Suppressor macrophage (primary cell): ENCODE results near the gene KDM4B.
A peak's percentile ranks its signal among the peaks of the same experiment; 100 is the strongest.
"Not testable (repeated sequence)": the region's sequence is repeated elsewhere in the genome, so short reads cannot be mapped to it uniquely, and the experiment has no call there.

Source experiments
- DNase-seq, 4 experiments: peaks; one replicate each; pipeline ENCODE4 v3.0.0-alpha.2; 2020 to 2022

The KDM4B gene

DNA sequence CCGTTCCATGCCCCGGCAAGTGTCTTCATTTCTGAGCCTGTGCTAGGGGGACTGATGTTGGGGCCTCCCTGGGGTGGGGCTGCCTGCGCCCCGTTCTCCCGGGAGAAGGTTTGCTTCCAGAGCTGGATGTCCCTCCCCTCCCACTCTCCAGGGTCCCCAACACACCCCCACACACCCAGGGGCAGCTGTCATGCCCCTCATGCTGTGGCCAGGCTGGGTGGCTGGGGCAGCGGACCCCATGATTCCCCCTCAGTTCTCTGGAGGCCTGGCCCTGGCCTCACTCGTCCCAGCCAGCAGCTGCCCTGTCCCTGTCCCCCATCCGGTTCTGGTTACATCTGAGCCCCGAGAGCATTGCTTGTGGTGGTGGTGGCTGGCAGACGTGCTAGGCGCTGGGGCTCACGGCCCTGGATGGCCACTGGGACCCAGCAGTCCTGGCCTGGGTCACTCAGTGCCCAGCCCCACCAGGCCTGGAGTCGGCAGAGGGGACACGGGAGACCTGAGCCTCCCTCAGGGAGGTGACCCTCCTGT lies 184.8 kb downstream of the KDM4B start:
- no peak for DNase-seq

DNA sequence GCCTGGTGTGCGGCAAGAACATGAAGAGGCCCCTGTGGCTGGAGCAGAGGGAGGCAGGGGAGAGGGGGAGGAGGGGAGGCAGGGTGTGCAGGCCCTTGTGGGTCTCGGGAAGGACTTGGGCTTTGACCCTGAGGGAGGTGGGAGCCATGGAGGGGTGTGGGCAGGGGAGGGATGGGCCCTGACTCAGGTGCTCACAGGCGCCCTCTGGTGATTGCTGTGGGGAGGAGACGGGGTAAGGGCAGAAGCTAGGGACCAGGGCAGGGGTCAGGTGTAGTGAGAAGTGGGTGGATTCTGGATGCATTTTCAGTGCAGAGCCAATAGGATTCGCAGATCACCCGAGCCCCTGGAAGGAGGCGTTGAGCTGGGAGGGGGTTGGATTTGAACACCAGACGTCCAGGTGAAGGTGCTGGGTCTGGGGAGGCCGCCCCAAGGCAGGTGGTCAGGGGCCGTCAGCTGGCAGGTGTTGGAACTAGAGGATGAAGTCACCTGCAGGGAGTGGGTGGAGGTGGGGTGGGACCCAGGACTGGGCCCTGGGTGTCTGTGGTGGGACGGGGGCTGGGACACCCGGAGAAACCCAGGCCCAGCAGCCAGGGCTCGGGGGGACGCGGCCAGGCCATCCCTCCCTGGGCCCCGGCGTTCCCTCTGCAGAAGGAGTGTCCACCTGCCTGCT lies 185.4 kb downstream of the KDM4B start:
- DNase-seq = peak; percentile 15 to 62 (median 30)

DNA sequence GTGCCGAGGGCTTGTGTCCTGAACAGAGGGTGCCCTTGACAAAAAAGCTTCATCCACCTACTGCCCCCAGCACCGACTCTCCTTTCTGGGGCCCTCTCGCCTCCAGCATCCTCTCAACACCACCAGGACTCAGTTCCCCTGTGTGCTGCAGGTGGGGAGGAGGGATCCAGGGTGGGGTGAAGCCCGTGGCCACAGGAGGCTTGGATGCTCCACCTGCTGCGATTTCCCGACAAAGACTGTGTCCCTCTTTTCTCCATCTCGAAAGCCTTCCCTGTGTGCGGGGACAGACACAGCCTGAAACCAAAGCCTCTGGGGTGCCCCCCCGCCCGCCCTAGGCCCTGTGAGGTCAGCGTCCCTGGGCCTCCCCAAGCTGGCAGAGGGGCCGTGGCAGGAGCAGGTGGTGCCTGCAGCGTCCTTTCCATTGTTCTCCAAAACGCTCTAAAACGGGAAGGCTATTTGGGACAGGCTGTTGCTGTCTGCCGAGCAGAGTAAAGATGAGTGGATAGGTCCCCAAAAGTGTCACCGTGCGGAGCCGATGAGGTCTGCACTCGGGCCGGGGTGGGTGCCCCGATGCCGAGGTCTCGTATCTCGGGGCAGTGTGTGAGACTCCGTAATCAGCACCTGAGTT lies 186.0 kb downstream of the KDM4B start:
- no peak for DNase-seq

DNA sequence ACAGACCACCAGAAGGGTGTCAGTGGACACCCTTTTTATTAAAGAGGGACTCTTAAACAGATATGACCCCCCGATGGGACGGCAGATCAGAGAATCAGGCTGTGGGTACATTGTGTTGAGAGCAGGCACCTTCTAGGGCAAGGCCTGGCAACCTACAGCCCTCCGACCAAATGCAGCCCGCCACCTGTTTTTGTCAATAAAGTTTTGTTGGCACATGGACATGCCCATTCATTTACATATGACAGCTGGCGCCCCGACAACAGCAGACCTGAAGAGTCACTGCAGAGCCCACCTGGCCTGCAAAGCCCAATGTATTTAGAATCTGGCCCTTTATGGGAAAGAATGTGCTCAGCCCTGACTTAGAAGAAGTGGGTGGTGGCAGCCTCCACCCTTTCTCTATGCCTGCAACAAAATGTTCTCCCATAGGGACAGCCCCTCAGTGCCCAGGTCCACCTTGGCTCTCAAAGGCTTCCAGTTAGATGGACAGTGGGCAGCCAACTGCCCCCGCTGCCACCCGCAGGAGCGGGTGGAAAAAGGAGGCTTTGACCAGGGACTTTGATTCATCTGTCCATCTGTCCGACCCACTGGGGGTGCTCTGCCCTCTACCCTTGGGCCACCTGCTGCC lies 186.8 kb downstream of the KDM4B start:
- DNase-seq = no peak

DNA sequence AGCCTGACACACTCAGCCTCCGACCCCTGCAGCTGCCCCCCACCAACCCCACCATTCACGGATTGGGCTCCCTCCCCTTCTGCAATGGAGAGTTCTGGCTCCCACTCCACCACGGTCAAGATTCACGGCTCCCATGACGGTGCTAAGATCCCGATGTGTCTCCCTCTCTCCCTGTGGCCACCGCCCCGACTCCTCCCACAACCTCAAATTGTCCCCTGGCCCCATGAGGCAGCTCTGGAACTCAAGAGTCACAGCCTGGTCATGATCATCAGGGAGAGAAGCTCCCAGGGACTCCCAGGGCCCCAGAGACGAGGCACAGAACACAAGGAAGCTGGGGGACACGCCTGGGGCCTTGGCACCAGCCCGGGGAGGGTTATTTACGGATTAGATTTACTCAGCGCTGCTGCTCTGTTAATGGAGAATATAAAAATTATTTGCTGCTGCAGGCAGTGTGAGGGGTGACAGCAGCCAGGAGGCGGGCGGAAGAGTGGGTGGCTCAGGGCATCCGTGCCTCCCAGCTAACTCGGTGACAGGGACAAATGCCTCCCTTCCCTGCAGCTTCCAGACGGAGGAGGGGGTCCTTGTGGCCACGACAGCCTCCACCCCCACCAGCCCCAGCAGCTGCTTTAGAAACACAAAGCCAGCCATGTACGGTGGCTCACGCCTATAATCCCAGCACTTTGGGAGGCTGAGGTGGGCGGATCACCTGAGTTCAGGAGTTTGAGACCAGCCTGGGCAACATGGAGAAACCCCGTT lies 187.5 kb downstream of the KDM4B start:
- no peak for DNase-seq

DNA sequence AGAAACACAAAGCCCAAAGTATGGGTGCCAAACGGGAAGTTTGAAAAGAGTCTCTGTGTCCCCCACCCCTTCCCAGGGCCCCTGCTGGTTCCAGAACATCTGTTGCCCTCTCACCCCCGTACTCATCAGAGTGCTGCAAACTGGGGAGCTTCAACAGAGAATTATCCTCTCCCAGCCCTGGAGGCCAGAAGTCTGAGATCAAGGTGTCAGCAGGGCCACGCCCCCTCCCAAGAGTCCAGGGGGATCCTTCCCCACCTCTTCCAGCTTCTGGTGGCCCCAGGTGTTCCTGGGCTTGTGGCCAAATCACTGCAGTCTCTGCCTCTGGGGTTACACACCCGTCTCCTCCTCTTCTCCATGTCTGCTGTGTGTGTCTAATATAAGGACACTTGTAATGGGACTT lies 188.3 kb downstream of the KDM4B start:
- no peak for DNase-seq

DNA sequence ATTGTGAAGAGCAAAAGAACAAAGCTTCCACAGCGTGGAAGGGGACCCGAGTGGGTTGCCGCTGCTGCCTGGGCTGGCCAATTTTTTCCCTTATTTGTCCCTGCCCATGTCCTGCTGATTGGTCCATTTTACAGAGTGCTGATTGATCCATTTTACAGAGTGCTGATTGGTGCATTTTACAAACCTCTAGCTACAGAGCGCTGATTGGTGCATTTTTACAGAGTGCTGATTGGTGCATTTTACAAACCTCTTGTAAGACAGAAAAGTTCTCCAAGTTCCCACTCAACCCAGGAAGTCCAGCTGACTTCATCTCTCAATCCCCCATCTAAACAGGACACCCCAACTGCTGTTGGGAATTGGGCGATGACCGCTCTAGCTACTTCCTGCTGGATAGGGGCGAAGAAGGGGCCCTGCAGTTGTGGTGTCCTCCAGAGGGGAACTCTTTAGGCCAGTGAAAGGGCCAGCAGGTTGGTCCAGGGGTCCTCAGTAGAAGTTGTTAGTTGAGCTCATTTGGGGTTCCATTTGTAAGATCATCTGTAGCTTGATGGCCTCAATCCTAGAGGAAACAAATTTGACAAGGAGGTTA lies 189.7 kb downstream of the KDM4B start:
- not testable (repeated sequence) for DNase-seq

DNA sequence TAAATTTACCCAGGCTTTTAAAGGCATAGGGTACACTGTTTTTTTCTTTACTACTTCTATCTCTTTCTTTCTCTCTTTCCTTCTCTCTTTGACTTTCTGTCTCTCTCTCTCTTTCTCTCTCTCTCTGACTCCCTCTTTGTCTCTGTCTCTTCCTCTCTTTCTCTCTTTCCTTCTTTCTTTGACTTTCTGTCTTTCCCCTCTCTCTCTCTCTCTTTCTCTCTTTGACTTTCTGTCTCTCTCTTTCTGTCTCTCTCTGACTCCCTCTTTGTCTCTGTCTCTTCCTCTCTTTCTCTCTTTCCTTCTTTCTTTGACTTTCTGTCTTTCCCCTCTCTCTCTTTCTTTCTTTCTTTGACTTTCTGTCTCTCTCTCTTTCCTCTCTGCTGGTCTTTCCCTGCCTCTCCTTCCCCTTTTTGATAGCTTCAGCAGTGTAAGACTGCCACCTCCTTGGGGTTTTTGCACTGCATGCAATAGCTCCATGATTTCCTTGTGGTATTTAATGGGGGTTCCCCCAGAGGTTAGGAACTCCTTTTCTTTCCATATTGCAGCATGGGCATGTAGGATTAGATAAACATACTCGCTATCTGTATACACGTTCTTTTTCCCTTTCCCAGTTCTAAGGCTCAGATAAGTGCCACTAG lies 191.4 kb downstream of the KDM4B start:
- peak in 3 of 4 experiments; percentile 14 to 35 (median 31) for DNase-seq

DNA sequence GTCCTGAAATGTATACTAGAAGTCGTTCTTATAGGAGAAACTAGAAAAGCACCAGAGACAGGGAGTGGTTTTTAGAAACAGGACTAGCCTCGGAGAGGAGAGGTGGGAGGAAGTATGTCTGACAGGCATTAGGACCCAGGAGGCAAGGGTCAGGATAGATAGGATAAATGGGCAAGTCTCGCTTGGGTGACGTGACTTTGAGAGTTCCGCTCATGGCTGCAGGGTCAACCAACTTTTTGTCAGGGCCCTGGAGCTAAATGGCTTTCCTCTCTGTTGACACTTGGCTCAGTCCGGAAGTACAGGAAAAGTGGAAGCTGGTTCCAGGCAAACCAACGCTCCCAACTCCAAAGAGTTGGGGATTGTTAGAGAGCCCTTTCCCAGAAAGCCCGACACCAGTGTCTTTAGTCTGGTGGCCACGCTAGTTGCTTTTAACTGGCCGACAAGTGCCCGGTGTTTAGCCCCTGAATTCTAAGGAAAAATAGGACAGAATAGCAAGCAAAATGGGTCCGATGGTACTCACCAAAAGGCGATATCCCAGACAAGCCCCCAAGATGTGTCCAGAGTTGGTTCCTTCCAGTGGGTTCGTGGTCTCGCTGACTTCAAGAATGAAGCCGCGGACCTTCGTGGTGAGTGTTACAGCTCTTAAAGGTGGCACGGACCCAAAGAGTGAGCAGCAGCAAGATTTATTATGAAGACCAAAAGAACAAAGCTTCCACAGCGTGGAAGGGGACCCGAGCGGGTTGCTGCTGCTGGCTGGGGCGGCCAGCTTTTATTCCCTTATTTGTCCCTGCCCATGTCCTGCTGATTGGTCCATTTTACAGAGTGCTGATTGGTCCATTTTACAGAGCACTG lies 196.2 kb downstream of the KDM4B start:
- DNase-seq = not testable (repeated sequence)

DNA sequence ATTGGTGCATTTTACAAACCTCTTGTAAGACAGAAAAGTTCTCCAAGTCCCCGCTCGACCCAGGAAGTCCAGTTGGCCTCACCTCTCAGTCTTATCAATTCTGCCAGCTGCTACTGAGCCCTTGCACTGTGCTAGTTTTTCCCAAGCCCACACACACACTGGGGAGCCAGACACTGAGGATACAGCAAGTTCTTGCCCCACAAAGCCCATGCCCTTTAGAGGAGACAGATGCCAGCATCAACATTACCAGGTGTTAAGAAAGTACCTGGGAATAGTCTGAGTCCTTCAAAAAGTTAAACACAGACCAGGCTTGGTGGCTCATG lies 196.7 kb downstream of the KDM4B start:
- DNase-seq = no peak

DNA sequence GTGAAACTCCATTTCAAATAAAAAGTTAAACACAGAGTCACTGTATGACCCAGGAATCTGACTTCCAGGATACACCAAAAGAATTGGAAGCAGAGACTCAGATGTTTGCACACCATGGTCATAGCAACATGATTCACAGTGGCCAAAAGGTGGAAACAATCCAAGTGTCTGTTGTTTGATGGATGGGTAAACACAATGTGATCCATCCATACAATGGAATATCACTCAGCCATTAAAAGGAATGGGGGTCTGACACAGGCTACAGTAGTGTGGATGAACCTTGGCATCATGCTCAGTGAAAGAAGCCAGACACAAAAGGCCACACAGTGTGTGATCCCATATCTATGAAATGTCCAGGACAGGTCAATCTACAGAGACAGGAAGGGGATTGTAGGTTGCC lies 197.3 kb downstream of the KDM4B start:
- no peak for DNase-seq

DNA sequence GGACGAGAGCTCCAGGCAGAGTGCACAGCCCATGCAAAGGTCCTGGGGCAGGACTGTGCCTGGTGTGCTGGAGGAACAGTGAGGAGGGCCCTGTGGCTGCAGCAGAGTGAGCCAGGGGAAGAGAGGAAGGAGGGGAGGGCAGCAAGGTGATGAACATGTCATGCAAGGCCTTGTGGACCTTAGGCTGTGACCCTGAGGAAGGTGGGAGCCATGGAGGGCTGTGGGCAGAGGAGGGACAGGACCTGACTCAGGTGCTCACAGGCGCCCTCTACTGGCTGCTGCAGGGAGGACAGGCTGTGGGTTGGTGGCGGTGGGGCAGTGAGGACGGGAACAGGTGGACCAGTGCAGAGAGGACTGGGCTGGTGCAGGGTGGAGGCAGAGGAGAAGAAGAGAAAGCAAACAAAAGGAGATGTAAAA lies 201.4 kb downstream of the KDM4B start:
- peak; percentile 22 to 52 (median 35) for DNase-seq

DNA sequence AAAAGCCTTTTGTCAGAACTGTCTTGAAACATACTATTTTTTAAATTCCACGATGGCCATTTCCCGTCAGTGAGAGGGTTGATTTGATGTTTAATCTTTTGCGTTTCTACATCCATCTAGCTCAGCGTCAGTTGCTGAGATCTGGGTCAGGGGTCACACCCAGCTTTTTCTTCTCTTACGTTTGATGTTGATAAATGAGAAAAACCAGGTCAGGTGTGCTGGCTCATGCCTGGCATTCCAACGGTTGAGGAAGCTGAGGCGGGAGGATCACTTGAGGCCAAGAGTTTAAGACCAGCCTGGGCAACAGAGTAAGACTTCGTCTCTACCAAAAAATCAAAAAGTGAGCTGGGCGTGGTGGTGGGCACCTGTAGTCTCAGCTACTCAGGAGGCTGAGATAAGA lies 202.8 kb downstream of the KDM4B start:
- DNase-seq = no peak

DNA sequence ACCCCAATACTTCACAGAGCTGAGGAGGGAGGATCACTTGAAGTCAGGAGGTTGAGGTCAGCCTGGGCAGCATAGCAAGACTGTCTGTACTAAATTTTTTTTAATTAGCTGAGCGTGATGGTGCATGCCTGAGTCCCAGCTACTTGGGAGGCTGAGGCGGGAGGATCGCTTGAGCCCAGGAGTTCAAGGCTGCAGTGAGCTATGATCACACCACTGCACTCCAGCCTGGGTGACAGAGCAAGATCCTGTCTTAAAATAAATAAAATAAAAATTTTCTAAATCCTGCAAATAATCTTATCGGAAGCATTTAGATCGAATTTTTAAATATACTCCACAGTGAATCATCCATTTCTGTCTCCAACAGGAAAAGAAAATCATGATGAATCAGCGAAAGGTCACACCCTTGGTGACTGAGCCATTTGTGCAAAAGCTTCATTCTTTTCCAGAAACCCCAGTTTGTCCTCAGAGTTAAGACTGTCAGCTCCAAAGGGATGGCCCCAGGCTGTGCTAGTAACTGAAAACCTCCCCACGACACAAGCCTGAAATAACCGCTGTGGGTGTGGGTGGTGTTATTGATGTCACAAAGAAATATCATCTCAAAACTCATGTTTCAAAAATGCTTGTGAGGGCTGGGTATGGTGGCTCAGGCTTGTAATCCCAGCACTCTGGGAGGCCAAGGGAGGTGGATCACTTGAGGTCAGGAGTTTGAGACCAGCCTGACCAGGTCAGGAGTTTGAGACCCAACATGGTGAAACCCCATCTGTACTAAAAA lies 204.1 kb downstream of the KDM4B start:
- peak; percentile 33 to 65 (median 55) for DNase-seq

DNA sequence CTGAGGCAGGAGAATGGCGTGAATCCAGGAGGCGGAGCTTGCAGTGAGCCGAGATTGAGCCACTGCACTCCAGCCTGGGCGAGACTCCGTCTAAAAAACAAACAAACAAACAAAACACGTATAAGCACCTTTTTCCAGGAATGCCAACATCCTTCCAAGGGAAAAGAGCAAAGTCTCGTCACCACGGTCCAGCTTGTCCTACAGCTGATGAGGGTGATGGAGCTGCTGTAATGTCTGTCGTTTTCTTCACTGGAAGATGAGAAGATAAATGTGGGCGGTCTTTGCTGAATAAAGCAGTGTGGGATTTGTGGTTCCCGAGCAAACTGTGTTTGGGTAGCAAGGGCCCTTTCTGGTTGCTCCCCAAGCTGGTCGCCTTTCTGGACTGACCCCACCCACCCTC lies 205.1 kb downstream of the KDM4B start:
- DNase-seq = no peak

DNA sequence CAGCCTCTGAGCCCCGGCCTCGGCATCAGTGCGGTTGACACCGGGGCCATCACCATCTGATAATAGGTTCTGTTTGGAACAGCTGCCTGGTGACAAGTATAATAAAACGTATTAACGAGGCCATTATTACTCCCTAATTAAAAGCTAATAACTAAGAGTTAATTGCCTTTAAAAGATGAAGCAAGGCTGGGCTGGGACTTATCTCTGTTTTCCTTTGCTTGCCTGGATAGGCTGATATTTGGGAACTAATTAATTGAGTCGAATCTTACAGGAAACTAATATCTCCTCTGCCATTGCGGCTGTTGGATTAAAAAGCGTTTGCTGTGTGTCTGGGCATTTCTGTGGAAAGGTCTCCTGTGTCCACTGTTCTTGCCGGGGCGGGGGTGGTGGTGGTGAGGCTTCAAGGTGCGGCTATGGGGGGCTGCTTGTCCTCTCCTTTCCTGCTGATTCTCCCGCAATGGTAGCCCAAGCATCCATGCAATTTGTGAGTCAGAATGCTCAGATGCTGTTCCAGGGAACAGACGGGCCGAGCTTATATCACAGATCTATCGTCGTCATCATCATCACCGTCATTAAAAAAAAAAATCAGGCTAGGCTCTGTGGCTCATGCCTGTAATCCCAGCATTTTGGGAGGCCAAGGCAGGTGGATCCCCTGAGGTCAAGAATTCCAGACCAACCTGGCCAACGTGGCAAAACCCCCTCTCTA lies 209.0 kb downstream of the KDM4B start:
- DNase-seq = no peak

DNA sequence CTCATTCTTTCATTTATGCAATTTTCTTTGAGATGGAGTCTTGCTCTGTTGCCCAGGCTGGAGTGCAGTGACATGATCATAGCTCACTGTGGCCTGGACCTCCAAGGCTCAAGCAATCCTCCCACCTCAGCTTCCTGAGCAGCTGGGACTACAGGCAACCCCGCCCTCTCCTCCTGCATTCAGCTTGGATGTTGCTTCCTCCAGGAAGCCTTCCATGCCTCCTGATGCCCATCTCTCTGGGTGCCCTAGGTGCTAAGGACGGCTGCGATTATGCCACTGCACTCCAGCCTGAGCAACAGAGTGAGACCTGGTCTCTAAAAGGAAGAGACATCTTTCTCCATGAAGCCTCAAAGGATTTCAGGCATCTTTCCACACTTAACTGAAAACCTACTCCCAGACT lies 209.9 kb downstream of the KDM4B start:
- DNase-seq = no peak

DNA sequence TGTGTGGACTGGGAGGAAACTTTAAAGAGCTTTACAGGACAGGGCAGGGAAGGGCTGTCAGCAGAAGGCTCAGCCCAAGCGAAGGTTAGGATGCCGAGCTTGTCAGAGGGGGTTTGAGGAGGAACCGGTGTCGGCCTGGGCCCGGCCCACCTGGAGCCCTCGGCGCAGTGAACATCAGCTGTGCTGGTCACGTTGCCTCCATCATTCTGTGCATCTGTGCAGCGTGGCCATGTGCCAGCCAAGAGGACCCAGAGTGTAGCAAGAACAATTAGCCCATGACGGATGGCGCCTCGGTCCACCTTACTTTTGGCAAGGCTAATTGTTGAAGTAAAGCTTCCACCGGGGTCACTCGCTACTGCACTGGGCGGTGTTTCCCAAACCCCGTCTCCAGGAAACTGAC lies 210.3 kb downstream of the KDM4B start:
- DNase-seq = no peak

DNA sequence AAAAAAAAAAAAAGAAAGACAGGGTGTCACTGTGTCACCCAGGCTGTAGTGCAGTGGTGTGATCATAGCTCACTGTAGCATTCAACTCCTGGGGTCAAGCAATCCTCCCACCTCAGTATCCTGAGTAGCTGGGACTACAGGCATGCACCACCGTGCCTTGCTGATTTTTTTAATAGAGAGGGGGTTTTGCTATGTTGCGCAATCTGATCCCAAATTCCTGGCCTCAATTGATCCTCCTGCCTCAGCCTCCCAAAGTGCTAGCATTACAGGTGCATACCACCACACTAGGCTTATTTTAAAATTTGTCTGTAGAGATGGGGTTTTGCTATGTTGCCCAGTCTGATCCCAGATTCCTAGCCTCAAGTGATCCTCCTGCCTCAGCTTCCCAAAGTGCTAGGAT lies 212.4 kb downstream of the KDM4B start:
- no peak for DNase-seq

DNA sequence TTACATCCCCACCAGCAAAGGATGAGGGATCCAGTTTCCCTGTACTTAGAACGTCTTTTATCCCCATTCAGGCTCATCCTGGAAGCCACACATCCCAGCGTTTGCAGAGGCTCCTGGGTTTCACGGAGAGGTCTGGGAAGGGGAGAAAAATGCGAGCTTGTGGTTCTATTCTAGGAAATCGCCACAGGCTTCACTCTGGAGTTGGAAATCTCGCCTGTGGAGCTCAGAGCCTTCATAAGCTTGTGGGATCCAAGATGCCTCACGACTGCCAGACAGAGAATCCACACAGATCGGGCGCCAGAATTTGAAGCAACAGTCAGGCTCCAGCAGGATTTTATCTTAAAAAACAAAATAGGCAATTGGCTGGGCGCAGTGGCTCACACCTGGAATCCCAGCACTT lies 213.8 kb downstream of the KDM4B start:
- DNase-seq = no peak
